Osteoblast (primary cell): ENCODE data around the gene SMC1B. TPM values are rescaled to one million over a fixed set of nuclear protein-coding genes. Genes with fewer than 3 reads are reported as not detected.

Source experiments
- DNase-seq: peaks from one replicate; pipeline ENCODE4 v3.0.0; 2011; ENCODE audit warnings: low spot score, mixed read lengths; ENCODE audit not compliant: insufficient read length; ENCODE audit errors: missing footprints
- H2AFZ ChIP-seq: 2 replicates; pipeline ENCODE4 v1.6.0; 2011; ENCODE audit warnings: mild to moderate bottlenecking, low read length
- H3K27ac ChIP-seq: 2 replicates; pipeline ENCODE4 v1.5.1; 2011; ENCODE audit warnings: mild to moderate bottlenecking, low read depth, low read length, moderate library complexity
- H3K27me3 ChIP-seq: 2 replicates; pipeline ENCODE4 v1.6.0; 2012; ENCODE audit warnings: mild to moderate bottlenecking, control low read depth, inconsistent platforms, low read length, moderate library complexity; ENCODE audit not compliant: insufficient read depth
- H3K36me3 ChIP-seq: 2 replicates; pipeline ENCODE4 v1.5.1; 2011; ENCODE audit warnings: mild to moderate bottlenecking, low read length, control low read depth, moderate library complexity; ENCODE audit not compliant: insufficient read depth
- H3K4me1 ChIP-seq: 2 replicates; pipeline ENCODE4 v1.5.1; 2011; ENCODE audit warnings: mild to moderate bottlenecking, low read length, control low read depth, moderate library complexity; ENCODE audit not compliant: insufficient read depth
- H3K4me2 ChIP-seq: 2 replicates; pipeline ENCODE4 v1.6.0; 2011; ENCODE audit warnings: mild to moderate bottlenecking, low read length; ENCODE audit not compliant: insufficient read depth
- H3K4me3 ChIP-seq: fragments of 200-600 bp; sonication (generic); 3 replicates; pipeline ENCODE4 v1.5.1; 2012; ENCODE audit warnings: mild to moderate bottlenecking, low read length, inconsistent platforms; ENCODE audit not compliant: insufficient read depth
- H3K79me2 ChIP-seq: 2 replicates; pipeline ENCODE4 v1.6.0; 2012; ENCODE audit warnings: mild to moderate bottlenecking, low read length, control low read depth, inconsistent platforms; ENCODE audit not compliant: insufficient read depth
- H3K9me3 ChIP-seq: 2 replicates; pipeline ENCODE4 v1.5.1; 2011; ENCODE audit warnings: low read depth, low read length, control low read depth
- H4K20me1 ChIP-seq: 2 replicates; pipeline ENCODE4 v1.6.0; 2012; ENCODE audit warnings: mild to moderate bottlenecking, low read length, control low read depth; ENCODE audit not compliant: insufficient read depth
- total RNA-seq: library from RNA; depleted of rRNA; stranded (reverse); fragments of >200 nt; gene quantifications from 2 replicates; pipeline ENCODE4 v1.2.3, GENCODE V29; 2012
- TF ChIP-seq, protein P1 (sequence below): IDR thresholded peaks from 2 replicates; pipeline ENCODE4 v1.5.1; 2011; ENCODE audit warnings: mild to moderate bottlenecking, low read depth, low read length, moderate library complexity; ENCODE audit errors: extremely low read depth

Gene SMC1B
- total RNA-seq, 1 donor, result not detected

DNA sequence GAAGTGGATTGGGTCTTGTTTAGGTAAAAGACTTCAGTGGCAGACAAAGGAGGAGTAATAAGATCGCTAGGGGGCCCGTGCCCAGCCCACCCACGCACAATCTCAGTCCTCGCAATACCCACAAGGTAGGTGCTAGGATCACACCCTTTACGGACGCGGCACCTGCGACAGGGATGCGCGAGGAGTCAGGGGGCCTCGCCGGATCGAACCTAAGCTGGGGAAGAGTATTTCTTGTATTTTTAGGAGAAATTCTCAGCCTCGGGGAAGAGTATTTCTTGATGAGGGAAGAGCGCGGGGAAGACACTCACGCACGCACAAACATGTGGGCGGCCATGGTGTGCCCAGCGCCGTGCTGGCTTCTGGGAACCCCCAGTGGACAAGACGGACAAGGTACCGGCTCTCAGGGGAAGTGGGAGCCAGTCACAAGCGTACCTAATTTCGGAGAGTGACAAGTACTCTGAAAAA, 104.4 kb downstream of the SMC1B start:
- Histone ChIP-seq H3K4me2 (peak overlapping the region; percentile 93), H2AFZ (peak overlapping the region; percentile 100), H4K20me1 (peaks cover 11% of the 10 kb centered on the region), H3K79me2 (peaks cover 28% of the 10 kb centered on the region), H3K4me1 (peaks cover 16% of the 10 kb centered on the region), H3K27ac (peak overlapping the region; percentile 82), H3K9me3 (no peaks in the 10 kb centered on the region), H3K4me3 (peak overlapping the region; percentile 88), H3K36me3 (peaks cover 3% of the 10 kb centered on the region), H3K27me3 (no peaks in the 10 kb centered on the region)
- DNase-seq, result peak; percentile 81
- TF ChIP-seq, protein P1, sequence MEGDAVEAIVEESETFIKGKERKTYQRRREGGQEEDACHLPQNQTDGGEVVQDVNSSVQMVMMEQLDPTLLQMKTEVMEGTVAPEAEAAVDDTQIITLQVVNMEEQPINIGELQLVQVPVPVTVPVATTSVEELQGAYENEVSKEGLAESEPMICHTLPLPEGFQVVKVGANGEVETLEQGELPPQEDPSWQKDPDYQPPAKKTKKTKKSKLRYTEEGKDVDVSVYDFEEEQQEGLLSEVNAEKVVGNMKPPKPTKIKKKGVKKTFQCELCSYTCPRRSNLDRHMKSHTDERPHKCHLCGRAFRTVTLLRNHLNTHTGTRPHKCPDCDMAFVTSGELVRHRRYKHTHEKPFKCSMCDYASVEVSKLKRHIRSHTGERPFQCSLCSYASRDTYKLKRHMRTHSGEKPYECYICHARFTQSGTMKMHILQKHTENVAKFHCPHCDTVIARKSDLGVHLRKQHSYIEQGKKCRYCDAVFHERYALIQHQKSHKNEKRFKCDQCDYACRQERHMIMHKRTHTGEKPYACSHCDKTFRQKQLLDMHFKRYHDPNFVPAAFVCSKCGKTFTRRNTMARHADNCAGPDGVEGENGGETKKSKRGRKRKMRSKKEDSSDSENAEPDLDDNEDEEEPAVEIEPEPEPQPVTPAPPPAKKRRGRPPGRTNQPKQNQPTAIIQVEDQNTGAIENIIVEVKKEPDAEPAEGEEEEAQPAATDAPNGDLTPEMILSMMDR, result no peak

DNA sequence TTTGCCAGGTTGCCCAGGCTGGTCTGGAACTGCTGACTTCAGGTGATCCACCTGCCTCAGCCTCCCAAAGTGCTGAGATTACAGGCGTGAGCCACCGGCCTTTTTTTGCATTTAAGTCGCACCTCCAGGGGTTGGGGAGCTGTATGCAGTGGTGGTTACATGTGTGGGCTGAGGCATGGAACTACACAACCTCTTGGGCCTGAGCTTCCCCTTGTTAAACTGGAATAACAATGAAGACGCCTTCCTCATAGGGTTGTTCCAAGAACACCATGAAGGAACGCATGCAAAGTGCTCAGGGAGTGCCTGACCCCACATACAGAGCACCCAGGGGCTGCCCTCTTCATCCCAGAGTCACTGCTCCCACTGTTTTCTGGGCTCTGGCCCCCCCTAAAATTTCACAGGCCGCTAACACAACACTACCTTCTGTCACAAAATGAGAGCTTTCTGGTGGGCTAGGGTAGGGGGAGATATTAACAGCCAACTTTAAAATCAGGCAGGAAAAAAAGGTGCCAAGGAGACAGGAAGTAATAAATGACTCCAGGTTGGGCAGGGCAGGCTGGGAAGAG, 104.9 kb downstream of the SMC1B start:
- Histone ChIP-seq H3K27me3 (no peaks in the 10 kb centered on the region), H3K4me3 (no peak overlapping the region), H3K79me2 (peaks cover 25% of the 10 kb centered on the region), H3K27ac (no peak overlapping the region), H2AFZ (peak overlapping the region; percentile 100), H3K4me1 (peaks cover 16% of the 10 kb centered on the region), H4K20me1 (peaks cover 9% of the 10 kb centered on the region), H3K9me3 (no peaks in the 10 kb centered on the region), H3K36me3 (peaks cover 3% of the 10 kb centered on the region), H3K4me2 (no peak overlapping the region)
- TF ChIP-seq, protein P1, result no peak
- DNase-seq, result no peak

DNA sequence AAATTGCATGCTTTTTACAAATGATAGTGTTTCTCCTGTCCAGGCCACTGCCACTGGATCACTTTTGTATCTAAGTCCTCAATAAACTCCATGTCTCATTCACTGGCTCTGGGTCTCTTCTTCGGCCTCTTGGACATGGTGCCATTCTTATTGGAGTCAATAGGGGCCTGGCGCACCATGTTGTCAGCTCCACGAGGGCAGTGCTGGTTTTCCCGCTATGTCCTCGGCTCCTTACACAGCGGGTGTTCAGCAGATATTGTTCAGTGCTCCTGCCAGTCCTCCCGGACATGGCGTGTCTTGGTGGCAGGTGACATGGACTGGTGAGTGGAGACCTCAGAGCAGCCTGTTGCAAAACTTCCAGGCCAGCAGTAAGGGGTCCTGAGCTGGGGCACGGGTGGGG, 107.3 kb downstream of the SMC1B start:
- DNase-seq, result peak; percentile 47
- Histone ChIP-seq H3K27ac (no peak overlapping the region), H3K79me2 (peaks cover 13% of the 10 kb centered on the region), H3K4me3 (no peak overlapping the region), H3K4me1 (peaks cover 27% of the 10 kb centered on the region), H3K9me3 (no peaks in the 10 kb centered on the region), H4K20me1 (peaks cover 6% of the 10 kb centered on the region), H3K36me3 (no peaks in the 10 kb centered on the region), H3K27me3 (no peaks in the 10 kb centered on the region), H3K4me2 (no peak overlapping the region), H2AFZ (no peak overlapping the region)
- TF ChIP-seq, protein P1, result no peak

DNA sequence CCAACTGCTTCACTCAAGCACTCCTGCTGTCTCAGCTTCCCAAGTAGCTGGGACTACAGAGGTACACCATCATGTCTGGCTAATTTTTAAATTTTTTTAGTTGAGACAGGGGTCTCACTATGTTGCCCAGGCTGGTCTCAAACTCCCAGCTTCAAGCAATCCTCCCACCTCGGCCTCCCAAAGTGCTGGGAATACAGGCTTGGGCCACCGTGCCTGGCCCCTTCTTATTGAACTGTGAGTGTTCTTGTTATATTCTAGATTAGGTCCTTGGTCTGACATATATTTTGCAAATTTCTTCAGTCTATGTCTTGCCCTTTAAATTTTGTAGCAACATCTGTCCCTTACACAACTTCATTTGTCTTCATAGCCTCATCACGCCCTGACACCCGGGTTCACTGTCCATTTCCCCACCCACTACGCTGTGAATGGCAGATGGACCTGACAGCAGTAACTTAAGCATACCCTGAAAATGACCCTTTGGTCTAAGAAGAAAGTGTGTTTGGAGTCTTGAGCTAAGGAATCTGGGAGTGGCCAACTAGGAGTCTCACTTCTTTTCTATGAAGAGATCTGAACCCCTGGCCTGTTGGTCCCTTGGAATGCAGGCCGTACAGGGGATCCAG, 107.8 kb downstream of the SMC1B start:
- no peak overlapping the region for H3K4me2 ChIP-seq
- no peaks in the 10 kb centered on the region for H3K36me3 ChIP-seq
- peaks cover 22% of the 10 kb centered on the region for H3K4me1 ChIP-seq
- H3K9me3 ChIP-seq, result no peaks in the 10 kb centered on the region
- H4K20me1 ChIP-seq, result peaks cover under 1% of the 10 kb centered on the region
- no peak overlapping the region for H2AFZ ChIP-seq
- DNase-seq, result peak; percentile 19
- peaks cover 7% of the 10 kb centered on the region for H3K79me2 ChIP-seq
- TF ChIP-seq, protein P1, result no peak
- H3K27me3 ChIP-seq, result no peaks in the 10 kb centered on the region
- no peak overlapping the region for H3K27ac ChIP-seq
- H3K4me3 ChIP-seq, result no peak overlapping the region
